ENCODE data around the gene P2RX2.

GRCh38 chr12:132621657-132622435 is 3.3 kb downstream of the P2RX2 start:
- TF ChIP-seq EZH2 (IDR thresholded peaks at IDR 0.05; ENCODE audit: low read depth) (no peak), CTCF (conservative IDR thresholded peaks at IDR 0.05) (no peak)

Measured in PC-9 (cell line).